Mucosa of stomach (tissue), 1 donor: ENCODE results near the gene RABGAP1L.
"Not testable (repeated sequence)": the region's sequence is repeated elsewhere in the genome, so short reads cannot be mapped to it uniquely, and the experiment has no call there.

ENCODE experiments used
- H3K27me3 ChIP-seq: one replicate; pipeline ENCODE4 v1.7.0; 2013; ENCODE audit warnings: mild to moderate bottlenecking, low read length; ENCODE audit not compliant: control insufficient read depth, insufficient read depth
- H3K36me3 ChIP-seq: one replicate; pipeline ENCODE4 v1.7.0; 2013; ENCODE audit warnings: low read length; ENCODE audit not compliant: control insufficient read depth, insufficient read depth
- H3K4me1 ChIP-seq: one replicate; pipeline ENCODE4 v1.7.0; 2013; ENCODE audit warnings: mild to moderate bottlenecking, low read length; ENCODE audit not compliant: control insufficient read depth, insufficient read depth
- H3K4me3 ChIP-seq: one replicate; pipeline ENCODE4 v1.7.0; 2013; ENCODE audit warnings: low read length
- H3K9ac ChIP-seq: one replicate; pipeline ENCODE4 v1.7.0; 2013; ENCODE audit warnings: mild to moderate bottlenecking, low read length, moderate library complexity
- H3K9me3 ChIP-seq: one replicate; pipeline ENCODE4 v1.7.0; 2013; ENCODE audit warnings: mild to moderate bottlenecking, low read length, moderate library complexity; ENCODE audit not compliant: control insufficient read depth
- donor health status: Pancreatic carcinoma.

Gene RABGAP1L

DNA sequence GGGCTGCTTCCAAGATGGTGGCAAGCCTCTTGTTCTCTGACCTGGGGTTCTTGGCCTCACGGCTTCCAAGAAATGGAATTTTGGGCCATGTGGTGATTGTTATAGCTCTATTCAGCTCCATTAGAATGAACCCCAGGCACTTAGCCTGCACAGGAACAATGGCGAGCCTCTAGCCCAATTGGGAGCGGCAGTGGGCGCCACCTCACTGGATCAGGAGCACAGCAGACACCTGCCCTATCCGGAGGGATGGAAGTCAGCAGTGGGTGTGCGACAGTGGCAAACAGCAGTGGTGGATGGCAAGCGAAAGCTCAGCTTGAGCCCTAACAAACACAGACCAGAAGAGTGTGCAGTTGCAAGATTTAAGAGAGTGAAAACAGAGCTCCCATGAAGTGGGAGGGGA, 519.3 kb downstream of the RABGAP1L start:
- no peaks in the 10 kb centered on the region for H3K9me3 ChIP-seq
- H3K9ac ChIP-seq: no peak overlapping the region
- no peaks in the 10 kb centered on the region for H3K27me3 ChIP-seq
- no peaks in the 10 kb centered on the region for H3K4me1 ChIP-seq
- no peaks in the 10 kb centered on the region for H3K36me3 ChIP-seq
- no peak overlapping the region for H3K4me3 ChIP-seq

DNA sequence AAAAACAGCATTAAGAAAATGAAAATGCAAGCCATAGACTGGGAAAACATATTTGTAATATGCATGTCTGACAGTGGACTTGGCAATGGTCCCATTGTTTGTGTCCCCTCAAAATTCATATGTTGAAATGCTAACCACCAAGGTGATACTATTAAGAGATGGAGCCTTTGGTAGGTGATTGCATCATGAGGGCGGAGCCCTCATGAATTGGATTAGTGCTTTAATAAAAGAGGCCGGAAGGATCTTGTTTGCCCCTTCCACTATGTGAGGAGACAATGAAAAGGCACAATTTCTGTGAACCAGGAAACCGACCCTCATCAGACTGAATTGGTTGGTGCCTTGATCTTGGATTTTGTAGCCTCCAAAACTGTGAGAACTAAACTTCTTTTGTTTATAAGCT, 520.8 kb downstream of the RABGAP1L start:
- Histone ChIP-seq H3K4me1 (no peaks in the 10 kb centered on the region), H3K36me3 (no peaks in the 10 kb centered on the region), H3K4me3 (no peak overlapping the region), H3K9ac (no peak overlapping the region), H3K9me3 (no peaks in the 10 kb centered on the region), H3K27me3 (no peaks in the 10 kb centered on the region)

DNA sequence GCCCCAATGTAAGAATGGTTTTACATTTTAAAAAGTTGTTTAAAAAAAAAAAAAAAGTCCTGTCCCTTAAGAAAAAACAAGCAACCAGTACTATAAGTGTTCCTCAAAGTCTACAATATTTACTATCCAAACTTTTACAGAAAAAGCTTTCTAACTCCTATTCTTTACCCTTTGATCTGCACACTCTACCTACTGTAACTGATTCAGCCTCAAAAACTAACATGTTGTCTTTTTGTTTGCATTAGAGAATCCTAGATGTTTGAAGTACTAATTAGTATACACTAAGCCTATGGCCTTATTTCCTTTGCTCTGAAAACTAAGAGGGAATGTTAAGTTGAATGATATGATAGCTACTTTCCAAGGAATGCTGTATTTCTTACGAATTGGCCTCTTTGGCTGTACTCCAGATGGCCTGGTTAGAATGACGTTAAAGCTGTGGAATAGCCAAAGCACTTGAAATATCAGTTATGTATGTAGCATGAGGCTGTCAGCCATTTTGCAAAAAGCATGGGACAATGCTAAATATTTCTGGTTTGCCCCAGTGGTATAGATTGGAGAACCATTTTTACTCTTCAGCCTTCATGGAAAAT, 523.2 kb downstream of the RABGAP1L start:
- Histone ChIP-seq H3K9me3 (no peaks in the 10 kb centered on the region), H3K9ac (no peak overlapping the region), H3K27me3 (no peaks in the 10 kb centered on the region), H3K4me1 (no peaks in the 10 kb centered on the region), H3K36me3 (no peaks in the 10 kb centered on the region), H3K4me3 (no peak overlapping the region)

DNA sequence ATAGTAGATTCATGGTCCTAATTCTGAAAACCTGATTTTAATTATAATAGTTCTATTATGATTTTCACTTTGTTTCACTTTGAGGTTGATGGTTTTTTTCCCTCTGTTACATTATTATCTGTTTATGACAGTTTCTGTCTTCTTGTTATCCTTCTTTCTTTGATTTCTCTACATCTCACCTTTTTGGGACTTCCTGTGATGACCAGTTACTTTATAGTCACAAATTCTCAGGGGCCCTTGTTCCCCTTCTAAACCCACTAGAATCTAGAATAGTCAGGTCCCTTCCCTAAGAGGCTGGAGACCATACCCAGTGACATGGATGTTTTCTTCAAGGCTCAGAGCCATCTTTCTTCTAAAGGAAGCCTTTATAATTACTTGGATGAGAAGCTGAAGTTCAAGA, 526.9 kb downstream of the RABGAP1L start:
- Histone ChIP-seq H3K36me3 (no peaks in the 10 kb centered on the region), H3K27me3 (no peaks in the 10 kb centered on the region), H3K4me3 (no peak overlapping the region), H3K9ac (no peak overlapping the region), H3K4me1 (peaks cover 7% of the 10 kb centered on the region), H3K9me3 (no peaks in the 10 kb centered on the region)

DNA sequence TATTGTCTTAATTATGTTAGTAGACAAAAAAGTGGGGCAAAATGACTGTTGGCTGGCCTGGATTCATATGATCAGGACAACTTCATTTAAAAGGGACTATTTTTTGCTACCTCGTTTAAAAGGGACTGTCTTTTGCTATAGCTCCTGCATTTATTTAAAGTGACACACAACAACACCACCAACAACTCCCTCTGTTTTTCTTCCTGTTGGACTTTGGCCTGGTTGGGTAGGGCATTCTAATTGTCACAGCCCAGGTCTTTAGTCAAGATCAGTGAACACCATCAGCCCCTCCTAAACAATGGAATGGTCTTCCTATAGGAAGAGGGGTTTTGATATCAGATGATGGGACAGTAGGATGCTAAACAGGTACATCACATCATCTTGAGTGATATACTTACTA, 530.2 kb downstream of the RABGAP1L start:
- Histone ChIP-seq H3K9me3 (no peaks in the 10 kb centered on the region), H3K4me3 (no peak overlapping the region), H3K4me1 (peaks cover 7% of the 10 kb centered on the region), H3K27me3 (no peaks in the 10 kb centered on the region), H3K9ac (no peak overlapping the region), H3K36me3 (no peaks in the 10 kb centered on the region)

DNA sequence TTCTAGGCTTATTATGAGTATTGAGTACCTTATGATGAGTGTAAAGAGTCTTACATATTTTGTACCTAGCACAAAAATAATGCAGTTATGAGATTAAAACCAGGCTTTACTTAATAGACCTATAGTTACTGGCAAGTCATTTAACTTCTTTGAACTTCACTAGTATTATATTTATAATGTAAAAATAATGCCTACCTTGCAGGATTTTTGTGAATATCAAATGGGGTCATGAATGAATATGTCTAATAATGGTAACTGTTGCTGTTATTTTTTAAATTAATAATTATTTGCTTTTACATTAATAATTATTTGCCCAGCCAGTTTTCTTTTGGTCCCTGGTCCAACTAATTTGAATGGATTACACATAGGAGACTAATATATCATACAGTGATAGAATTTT, 530.9 kb downstream of the RABGAP1L start:
- Histone ChIP-seq H3K4me1 (peaks cover 7% of the 10 kb centered on the region), H3K9ac (no peak overlapping the region), H3K4me3 (no peak overlapping the region), H3K9me3 (no peaks in the 10 kb centered on the region), H3K36me3 (no peaks in the 10 kb centered on the region), H3K27me3 (no peaks in the 10 kb centered on the region)

DNA sequence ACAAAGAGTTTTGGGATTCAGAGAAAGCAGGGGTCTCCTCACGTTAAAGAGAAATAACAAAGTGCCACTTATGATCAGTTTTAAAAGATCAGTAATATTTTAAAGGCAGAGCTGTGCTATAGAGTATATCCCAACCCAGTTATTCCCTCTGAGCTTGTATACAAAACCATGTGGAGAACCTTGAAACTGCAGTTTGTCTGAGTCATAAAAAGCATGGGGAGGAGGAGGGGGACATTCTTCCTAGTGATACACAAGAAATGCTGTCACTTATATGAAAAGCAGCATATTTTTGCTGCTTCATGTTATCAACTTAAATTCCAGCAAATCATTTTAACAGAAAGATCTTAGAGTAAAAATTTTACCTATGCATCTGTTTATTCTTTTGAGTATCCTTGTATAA, 533.0 kb downstream of the RABGAP1L start:
- Histone ChIP-seq H3K27me3 (no peaks in the 10 kb centered on the region), H3K9ac (no peak overlapping the region), H3K36me3 (no peaks in the 10 kb centered on the region), H3K9me3 (no peaks in the 10 kb centered on the region), H3K4me1 (peaks cover 7% of the 10 kb centered on the region), H3K4me3 (no peak overlapping the region)

DNA sequence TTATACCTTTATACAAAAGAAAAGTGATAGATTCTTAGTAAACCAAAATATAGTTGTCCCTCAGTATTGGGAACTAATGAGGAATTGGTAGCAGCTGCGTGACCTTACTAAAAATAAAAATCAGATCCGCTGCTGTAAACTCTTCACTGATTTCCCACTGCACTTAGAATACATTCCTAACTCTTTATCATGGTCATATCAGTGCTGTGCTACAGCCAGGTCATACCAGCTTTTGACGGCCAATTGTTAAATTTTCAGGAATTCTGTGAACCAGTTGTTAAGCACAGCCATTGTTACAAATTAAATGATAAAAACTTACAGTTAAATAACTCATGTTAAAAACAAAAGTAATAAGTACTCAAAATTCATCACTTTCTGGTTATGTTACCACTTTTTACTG, 533.8 kb downstream of the RABGAP1L start:
- Histone ChIP-seq H3K9ac (no peak overlapping the region), H3K4me1 (peaks cover 7% of the 10 kb centered on the region), H3K9me3 (no peaks in the 10 kb centered on the region), H3K4me3 (no peak overlapping the region), H3K36me3 (no peaks in the 10 kb centered on the region), H3K27me3 (no peaks in the 10 kb centered on the region)

DNA sequence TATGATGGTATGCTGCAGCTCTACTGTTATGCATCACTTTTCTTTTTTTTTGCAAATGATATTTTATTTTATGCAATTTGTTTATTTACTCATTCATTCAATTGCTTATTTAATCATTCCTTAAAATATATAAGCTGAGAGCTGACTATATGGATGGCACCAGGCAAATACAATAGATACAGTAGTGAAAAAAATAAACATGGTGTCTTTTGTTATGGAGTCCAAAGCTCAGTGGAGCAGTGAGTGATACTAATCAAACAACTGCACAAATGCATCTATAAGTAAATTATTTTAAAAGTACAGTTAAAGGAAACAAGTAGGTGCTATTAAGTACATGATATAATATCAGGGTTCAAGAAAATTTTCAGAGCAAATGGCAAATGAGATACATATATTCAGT, 534.2 kb downstream of the RABGAP1L start:
- H3K36me3 ChIP-seq, H3K4me3 ChIP-seq, H3K27me3 ChIP-seq, H3K4me1 ChIP-seq, H3K9me3 ChIP-seq, H3K9ac ChIP-seq: not testable (repeated sequence)

DNA sequence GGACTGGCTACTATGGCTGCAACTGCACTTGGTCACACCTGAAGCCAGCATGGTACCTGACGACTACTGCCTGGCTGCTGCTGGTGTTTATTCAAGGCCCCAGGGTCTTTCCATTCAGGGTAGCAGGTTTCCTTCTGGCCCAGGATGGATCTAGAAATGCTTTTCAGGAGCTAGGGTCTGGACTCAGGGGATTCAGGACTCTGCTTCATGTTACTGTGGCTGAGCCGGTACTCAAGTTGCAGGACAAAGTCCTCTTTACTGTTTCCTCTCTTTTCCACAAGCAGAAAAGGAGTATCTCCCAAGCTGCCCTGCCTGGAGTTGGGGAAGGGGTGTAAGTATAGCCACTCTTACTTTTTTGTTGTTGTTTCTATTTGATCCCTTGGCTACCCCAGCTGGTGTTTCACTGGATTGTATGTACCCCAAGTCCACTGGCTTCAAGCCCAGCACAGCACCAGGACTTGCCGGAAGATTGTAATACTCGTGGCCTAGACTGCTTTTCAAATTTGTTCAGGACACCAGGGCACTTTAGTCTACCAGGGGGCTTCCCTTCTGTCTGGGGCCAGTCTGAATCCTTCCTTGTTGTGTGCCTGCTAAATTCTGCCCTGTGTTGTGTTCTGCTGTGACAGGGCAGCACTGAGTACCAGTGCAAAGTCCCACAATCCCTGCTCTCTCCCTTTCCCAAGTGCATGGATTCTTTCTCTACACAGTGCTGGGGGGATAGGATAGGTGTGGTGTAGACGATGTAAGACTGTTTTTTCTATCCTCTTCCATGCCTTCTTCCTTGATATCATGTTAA, 536.9 kb downstream of the RABGAP1L start:
- no peak overlapping the region for H3K4me3 ChIP-seq
- H3K4me1 ChIP-seq: no peaks in the 10 kb centered on the region

DNA sequence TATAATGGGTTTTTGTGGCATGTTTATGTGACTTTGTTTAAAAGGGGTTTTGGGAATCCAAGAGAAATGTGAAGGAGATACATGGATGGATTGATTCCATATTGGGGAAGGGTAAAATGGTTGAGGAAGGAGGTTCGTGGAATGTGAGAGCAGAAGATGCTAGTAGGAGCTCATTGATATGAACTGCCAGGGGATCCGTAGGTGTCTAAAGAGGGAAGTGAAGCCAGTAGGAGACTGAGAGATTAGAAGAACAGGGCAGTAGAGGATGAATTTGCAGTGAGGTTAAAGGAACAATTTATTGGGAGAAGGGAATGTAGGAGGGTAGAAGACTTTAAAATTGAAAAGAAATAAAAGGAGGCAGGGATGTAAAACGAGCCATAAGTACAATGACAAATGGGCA, 541.0 kb downstream of the RABGAP1L start:
- Histone ChIP-seq H3K36me3 (no peaks in the 10 kb centered on the region), H3K4me3 (no peak overlapping the region), H3K9me3 (no peaks in the 10 kb centered on the region), H3K27me3 (no peaks in the 10 kb centered on the region), H3K9ac (no peak overlapping the region), H3K4me1 (no peaks in the 10 kb centered on the region)

More for the DNA sequence above, 536.9 kb downstream of the RABGAP1L start:
- Histone ChIP-seq H3K36me3 (no peaks in the 10 kb centered on the region), H3K9me3 (no peaks in the 10 kb centered on the region), H3K9ac (no peak overlapping the region), H3K27me3 (no peaks in the 10 kb centered on the region)

DNA sequence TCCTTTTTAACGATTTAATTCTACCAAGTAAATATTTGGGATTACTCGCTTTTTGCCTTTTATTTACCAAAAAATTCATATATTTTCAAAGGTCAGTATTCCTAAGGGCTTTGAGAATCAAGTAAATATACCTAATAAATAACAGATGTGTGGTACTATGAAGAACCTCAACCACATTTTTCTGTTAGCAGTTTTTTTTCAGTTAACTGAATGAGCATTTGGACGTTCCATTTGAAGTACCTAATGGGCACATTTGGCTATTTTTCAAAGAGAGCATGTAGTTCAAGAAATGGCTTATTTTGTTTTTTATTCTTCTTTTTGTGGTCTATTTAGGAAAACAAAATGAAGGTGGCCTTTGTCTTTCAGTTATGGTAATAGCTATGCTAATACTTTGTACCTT, 541.5 kb downstream of the RABGAP1L start:
- Histone ChIP-seq H3K36me3 (no peaks in the 10 kb centered on the region), H3K4me1 (no peaks in the 10 kb centered on the region), H3K9ac (no peak overlapping the region), H3K27me3 (no peaks in the 10 kb centered on the region), H3K9me3 (no peaks in the 10 kb centered on the region), H3K4me3 (no peak overlapping the region)
